Glutamatergic neuron (in vitro differentiated cells): Measurements from ENCODE around the gene PROC. TPM values are rescaled to one million over a fixed set of nuclear protein-coding genes. Genes with fewer than 3 reads are reported as not detected.
A peak's percentile ranks its signal among the peaks of the same experiment; 100 is the strongest.

Experiments
- DNase-seq: peaks from one replicate; pipeline ENCODE4 v3.0.0; 2022
- H3K27ac Mint-ChIP-seq: one replicate; pipeline ENCODE4 v1.8.0; 2020; ENCODE audit warnings: mild to moderate bottlenecking, mixed read lengths, inconsistent platforms; ENCODE audit not compliant: unreplicated experiment
- H3K27me3 Mint-ChIP-seq: one replicate; pipeline ENCODE4 v1.8.0; 2020; ENCODE audit warnings: mild to moderate bottlenecking, moderate library complexity, mixed read lengths, inconsistent platforms; ENCODE audit not compliant: unreplicated experiment
- H3K36me3 Mint-ChIP-seq: one replicate; pipeline ENCODE4 v1.8.0; 2020; ENCODE audit warnings: mild to moderate bottlenecking, mixed read lengths, inconsistent platforms; ENCODE audit not compliant: unreplicated experiment
- H3K4me1 Mint-ChIP-seq: one replicate; pipeline ENCODE4 v1.8.0; 2020; ENCODE audit warnings: mild to moderate bottlenecking, low read depth, mixed read lengths, inconsistent platforms; ENCODE audit not compliant: unreplicated experiment
- H3K4me3 Mint-ChIP-seq: one replicate; pipeline ENCODE4 v1.8.0; 2020; ENCODE audit warnings: mild to moderate bottlenecking, mixed read lengths, inconsistent platforms; ENCODE audit not compliant: unreplicated experiment
- H3K9me3 Mint-ChIP-seq: one replicate; pipeline ENCODE4 v1.8.0; 2020; ENCODE audit warnings: mild to moderate bottlenecking, moderate library complexity, mixed read lengths, inconsistent platforms; ENCODE audit not compliant: unreplicated experiment
- CTCF ChIP-seq: fragments of 200-600 bp; sonication (generic); IDR thresholded peaks from one replicate; pipeline ENCODE4 v1.5.0; 2021; ENCODE audit not compliant: partially characterized antibody, unreplicated experiment
- total RNA-seq: library from RNA; stranded (reverse); fragmentation: NEBNext Ultra II Directional; extraction: Animal tissue kit (Norgen Biotek cat#: 25700); gene quantifications from one replicate; pipeline ENCODE4 v1.2.1, GENCODE V29; 2021; ENCODE audit not compliant: unreplicated experiment

The PROC gene
- total RNA-seq, 1 donor from 2014 or later = not detected

GRCh38 chr2:127384529-127384928, 33.7 kb upstream of the PROC start:
- H3K27ac Mint-ChIP-seq = no peak overlapping the region

GRCh38 chr2:127386246-127386645, 32.0 kb upstream of the PROC start:
- Mint-ChIP-seq H3K9me3 (peaks cover 11% of the 10 kb centered on the region), H3K36me3 (no peaks in the 10 kb centered on the region), H3K4me1 (peaks cover 13% of the 10 kb centered on the region), H3K27me3 (peaks cover 6% of the 10 kb centered on the region), H3K4me3 (peak overlapping the region; percentile 100), H3K27ac (no peak overlapping the region)
- no peak for DNase-seq
- TF ChIP-seq CTCF = no peak

More at GRCh38 chr2:127384529-127384928, 33.7 kb upstream of the PROC start:
- Mint-ChIP-seq H3K4me3 (no peak overlapping the region), H3K27me3 (peaks cover 6% of the 10 kb centered on the region), H3K36me3 (no peaks in the 10 kb centered on the region), H3K4me1 (peaks cover 13% of the 10 kb centered on the region), H3K9me3 (peaks cover 11% of the 10 kb centered on the region)
- TF ChIP-seq CTCF = no peak
- DNase-seq = no peak

- Mint-ChIP-seq H3K27me3 (peaks cover 6% of the 10 kb centered on the region), H3K4me3 (peak overlapping the region; percentile 100), H3K4me1 (peaks cover 13% of the 10 kb centered on the region), H3K36me3 (no peaks in the 10 kb centered on the region), H3K27ac (peak overlapping the region; percentile 95), H3K9me3 (peaks cover 11% of the 10 kb centered on the region)
- TF ChIP-seq CTCF = no peak
- DNase-seq = peak; percentile 84
These were observed 31.2 kb upstream of the PROC start for GRCh38 chr2:127386764-127387654.

GRCh38 chr2:127387655-127388422, 30.4 kb upstream of the PROC start, which contains the start of gene MAP3K2:
MAP3K2 (minus strand) TSS chr2:127387975; CDS start chr2:127343129, 44,846 bp downstream.
- no peaks in the 10 kb centered on the region for H3K36me3 Mint-ChIP-seq
- peak; percentile 96 for DNase-seq
- H3K4me3 Mint-ChIP-seq = peak within 1 kb of the TSS; percentile 100
- H3K4me1 Mint-ChIP-seq = peaks cover 10% of the 10 kb centered on the region
- no peak for TF ChIP-seq CTCF
- H3K9me3 Mint-ChIP-seq = peaks cover 11% of the 10 kb centered on the region
- peaks cover 6% of the 10 kb centered on the region for H3K27me3 Mint-ChIP-seq
- peak within 1 kb of the TSS; percentile 95 for H3K27ac Mint-ChIP-seq
